K562 treated with DMSO at 1 percent for 4 hours (cell line): ENCODE results near the gene FAS. TPM values are rescaled to one million over a fixed set of nuclear protein-coding genes. Genes with fewer than 3 reads are reported as not detected.

Source experiments
- total RNA-seq: library from RNA; unstranded; fragments of 300-600 nt; gene quantifications from 2 replicates; pipeline ENCODE4 v1.2.3, GENCODE V29; 2022; ENCODE audit not compliant: insufficient read depth

Gene FAS
- not detected in 2 replicates for total RNA-seq

GRCh38 chr10:88990384-88991160 lies at the start of gene FAS:
Gene FAS (plus strand): TSS chr10:88990798. CDS start chr10:88990877, 79 bp downstream.

GRCh38 chr10:88952647-88953111 lies 37.9 kb upstream of the FAS start, which contains the start of gene ACTA2:
Gene ACTA2 (minus strand): TSS chr10:88952773. CDS start chr10:88948930, 3,843 bp downstream.

Other genes with a start within 250 kb of the FAS start
- not detected in 2 replicates for gene LIPN, start 230.8 kb upstream of the FAS start, total RNA-seq
- gene LIPM, start 188.1 kb upstream of the FAS start, total RNA-seq, result not detected in 2 replicates
- not detected in 2 replicates for gene ANKRD22, start 139.0 kb upstream of the FAS start, total RNA-seq
- gene STAMBPL1, start 110.6 kb upstream of the FAS start, total RNA-seq, result not detected in 2 replicates
- gene ACTA2, start 38.0 kb upstream of the FAS start, total RNA-seq, result 0.70 and 1.5 TPM in 2 replicates
- gene CH25H, start 216.5 kb downstream of the FAS start, total RNA-seq, result not detected in 2 replicates